ENCODE results near the gene DBT. TPM values are rescaled to one million over a fixed set of nuclear protein-coding genes. Genes with fewer than 3 reads are reported as not detected.
"Not testable (repeated sequence)": the region's sequence is repeated elsewhere in the genome, so short reads cannot be mapped to it uniquely, and the experiment has no call there.

Gene DBT
- total RNA-seq, result 6.9 and 8.0 TPM in 2 replicates

DNA sequence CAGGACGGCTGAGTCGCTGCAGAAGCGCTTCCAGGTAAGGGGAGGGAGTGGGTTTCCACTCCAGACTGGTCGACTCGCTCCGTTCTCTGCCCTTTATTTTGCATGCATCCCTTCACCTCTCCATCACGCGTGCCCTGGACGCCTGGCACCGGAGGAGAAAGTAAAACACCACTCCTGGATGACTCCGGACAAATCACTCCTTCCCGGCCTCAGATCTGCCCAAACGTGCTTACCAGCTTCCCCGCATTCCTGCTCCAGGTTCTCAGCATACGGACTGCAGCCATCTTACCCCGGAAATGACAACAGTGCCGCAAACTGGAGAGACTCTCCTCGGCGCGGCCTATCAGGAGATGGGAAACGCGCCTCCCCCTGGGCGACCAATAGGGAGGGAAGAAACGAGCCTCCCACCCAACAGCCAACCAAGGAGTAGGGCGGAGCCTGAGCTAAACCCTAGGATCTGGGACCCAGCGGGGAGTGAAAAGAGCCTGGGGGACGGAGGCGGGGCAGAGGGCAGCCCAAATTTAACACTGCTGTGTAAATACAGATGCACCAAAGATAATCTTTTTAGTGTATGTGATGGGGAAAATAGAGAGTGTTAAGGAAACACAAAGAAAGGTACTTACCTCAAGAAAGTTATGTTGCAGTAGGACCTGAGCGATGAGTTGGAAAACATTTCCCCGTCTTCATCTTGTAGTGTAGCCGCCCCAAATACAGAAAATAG lies at the start of gene DBT:
DBT (minus strand) TSS at position 298 of the 721 bp plus-strand sequence; CDS start at position 284, 14 bp downstream.
- Histone ChIP-seq H3K4me1 (ENCODE audit: insufficient read depth, low read length) (peaks cover 11% of the 10 kb centered on the region), H3K36me3 (ENCODE audit: insufficient read depth, low read length) (no peaks in the 10 kb centered on the region), H3K27ac (ENCODE audit: low read depth, low read length) (peak within 1 kb of the TSS; percentile 83), H3K4me3 (ENCODE audit: insufficient read depth, low read length) (peak within 1 kb of the TSS; percentile 97), H3K79me2 (ENCODE audit: insufficient read depth, low read length) (peaks cover 33% of the 10 kb centered on the region), H3K9me3 (ENCODE audit: low read depth, low read length) (no peaks in the 10 kb centered on the region), H4K20me1 (ENCODE audit: insufficient read depth, low read length) (no peaks in the 10 kb centered on the region), H3K27me3 (ENCODE audit: insufficient read depth, low read length) (peaks cover 3% of the 10 kb centered on the region), H2AFZ (ENCODE audit: low read length) (peak within 1 kb of the TSS; percentile 100), H3K4me2 (ENCODE audit: insufficient read depth, low read length) (peak within 1 kb of the TSS; percentile 98)
- no peak for TF ChIP-seq CTCF (IDR thresholded peaks at IDR 0.05; ENCODE audit: extremely low read depth, low read depth, low read length)
- peak; percentile 96 for DNase-seq (ENCODE audit: insufficient read length, low spot score, missing footprints)

DNA sequence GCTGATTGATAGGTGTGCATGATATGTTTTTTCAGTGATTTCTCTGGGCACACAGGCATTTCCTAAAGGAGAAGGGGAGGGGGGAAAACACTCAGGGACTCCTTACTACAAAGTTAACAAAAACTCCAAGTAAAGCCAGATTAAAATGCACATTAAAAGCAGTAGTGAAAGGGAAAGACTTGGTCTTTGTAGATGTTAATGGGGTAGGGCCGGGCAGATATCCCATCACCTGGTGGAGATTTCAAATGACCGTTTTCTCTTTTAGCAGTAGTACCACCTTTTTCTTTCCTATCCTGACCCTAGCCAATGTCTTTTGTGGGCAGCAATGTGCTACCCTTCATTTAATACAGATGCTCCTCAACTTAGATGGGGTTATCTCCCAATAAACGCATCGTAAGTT lies 48.9 kb upstream of the DBT start:
- Histone ChIP-seq H3K4me3 (ENCODE audit: insufficient read depth, low read length) (no peak overlapping the region), H3K36me3 (ENCODE audit: insufficient read depth, low read length) (no peaks in the 10 kb centered on the region), H3K4me1 (ENCODE audit: insufficient read depth, low read length) (no peaks in the 10 kb centered on the region), H3K9me3 (ENCODE audit: low read depth, low read length) (no peaks in the 10 kb centered on the region), H3K27me3 (ENCODE audit: insufficient read depth, low read length) (no peaks in the 10 kb centered on the region), H3K79me2 (ENCODE audit: insufficient read depth, low read length) (no peaks in the 10 kb centered on the region), H2AFZ (ENCODE audit: low read length) (no peak overlapping the region), H4K20me1 (ENCODE audit: insufficient read depth, low read length) (no peaks in the 10 kb centered on the region), H3K27ac (ENCODE audit: low read depth, low read length) (no peak overlapping the region), H3K4me2 (ENCODE audit: insufficient read depth, low read length) (no peak overlapping the region)
- no peak for TF ChIP-seq CTCF (IDR thresholded peaks at IDR 0.05; ENCODE audit: extremely low read depth, low read depth, low read length)
- DNase-seq (ENCODE audit: insufficient read length, low spot score, missing footprints), result no peak

- not testable (repeated sequence) for H3K4me2 ChIP-seq (ENCODE audit: insufficient read depth, low read length); H3K36me3 ChIP-seq (ENCODE audit: insufficient read depth, low read length); H3K79me2 ChIP-seq (ENCODE audit: insufficient read depth, low read length); H3K4me3 ChIP-seq (ENCODE audit: insufficient read depth, low read length); H3K9me3 ChIP-seq (ENCODE audit: low read depth, low read length); H3K4me1 ChIP-seq (ENCODE audit: insufficient read depth, low read length); DNase-seq (ENCODE audit: insufficient read length, low spot score, missing footprints); H3K27ac ChIP-seq (ENCODE audit: low read depth, low read length); H3K27me3 ChIP-seq (ENCODE audit: insufficient read depth, low read length); H2AFZ ChIP-seq (ENCODE audit: low read length); H4K20me1 ChIP-seq (ENCODE audit: insufficient read depth, low read length)
Measured at GRCh38 chr1:100296997-100297396, 47.4 kb upstream of the DBT start.

DNA sequence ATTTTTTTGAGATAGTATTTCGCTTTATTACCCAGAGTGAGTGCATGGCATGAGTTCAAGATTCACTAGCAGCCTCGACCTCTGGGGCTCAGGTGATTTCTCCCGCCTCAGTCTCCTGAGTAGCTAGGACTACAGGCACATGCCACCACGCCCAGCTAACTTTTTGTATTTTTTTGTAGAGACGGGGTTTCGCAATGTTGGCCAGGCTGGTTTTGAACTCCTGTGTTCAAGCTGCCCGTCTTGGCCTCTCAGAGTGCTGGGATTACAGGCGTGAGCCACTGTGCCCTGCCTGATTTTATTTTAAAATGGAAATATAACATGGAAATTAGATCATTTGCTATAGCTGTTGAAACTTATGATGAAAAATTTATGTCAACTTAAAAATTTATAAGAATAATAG lies 46.5 kb upstream of the DBT start:
- H2AFZ ChIP-seq (ENCODE audit: low read length), result no peak overlapping the region
- no peak overlapping the region for H3K4me2 ChIP-seq (ENCODE audit: insufficient read depth, low read length)
- no peaks in the 10 kb centered on the region for H3K9me3 ChIP-seq (ENCODE audit: low read depth, low read length)
- no peaks in the 10 kb centered on the region for H3K79me2 ChIP-seq (ENCODE audit: insufficient read depth, low read length)
- no peaks in the 10 kb centered on the region for H3K4me1 ChIP-seq (ENCODE audit: insufficient read depth, low read length)
- no peaks in the 10 kb centered on the region for H3K27me3 ChIP-seq (ENCODE audit: insufficient read depth, low read length)
- peaks cover 16% of the 10 kb centered on the region for H3K36me3 ChIP-seq (ENCODE audit: insufficient read depth, low read length)
- no peak overlapping the region for H3K27ac ChIP-seq (ENCODE audit: low read depth, low read length)
- H4K20me1 ChIP-seq (ENCODE audit: insufficient read depth, low read length), result no peaks in the 10 kb centered on the region
- no peak for TF ChIP-seq CTCF (IDR thresholded peaks at IDR 0.05; ENCODE audit: extremely low read depth, low read depth, low read length)
- DNase-seq (ENCODE audit: insufficient read length, low spot score, missing footprints), result no peak
- H3K4me3 ChIP-seq (ENCODE audit: insufficient read depth, low read length), result no peak overlapping the region

Measured in osteoblast (primary cell).